Measurements from ENCODE around the gene ANKRD24.

DNA sequence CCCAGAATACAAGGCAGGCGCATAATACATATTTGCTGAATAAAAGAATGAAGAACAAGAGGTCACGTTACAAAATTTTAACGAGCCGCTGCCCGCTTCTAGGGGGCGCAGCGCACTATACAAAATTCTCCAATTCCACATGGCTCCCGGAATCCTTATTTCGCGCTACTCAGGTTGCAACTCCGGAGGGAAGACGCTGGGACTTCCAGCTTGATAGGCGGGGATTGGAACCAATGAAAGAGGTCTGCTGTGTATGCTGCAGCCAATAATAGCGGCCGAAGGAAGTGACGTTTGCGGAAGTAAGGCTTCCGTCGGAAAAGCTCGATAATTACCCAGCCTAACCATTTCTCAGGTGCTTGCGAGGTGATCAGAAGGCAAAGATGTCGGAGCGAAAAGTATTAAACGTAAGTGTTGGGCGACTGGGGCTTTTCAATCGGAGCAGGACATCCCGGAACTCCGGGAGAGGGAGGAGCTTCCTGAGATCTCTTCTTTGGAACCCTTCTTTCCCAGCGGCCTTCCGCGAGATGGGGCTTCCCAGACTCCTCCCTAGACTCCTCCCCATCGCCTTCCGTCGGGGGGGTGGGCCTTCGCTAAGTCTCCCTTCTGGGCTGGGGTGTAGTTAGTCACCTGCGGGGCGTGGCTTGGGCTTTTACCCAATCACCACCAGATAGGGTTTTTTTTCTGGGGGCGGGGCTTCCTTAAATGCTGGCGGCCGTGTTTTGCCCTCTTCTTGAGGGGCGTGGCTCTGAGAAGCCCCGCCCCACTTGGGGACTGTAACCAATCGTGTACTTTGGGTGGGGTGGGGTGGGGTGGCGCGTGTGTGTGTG, 64.5 kb downstream of the ANKRD24 start, which contains the start of gene YJU2:
- TF ChIP-seq POLR2A (IDR thresholded peaks at IDR 0.05; ENCODE audit: low read depth, low read length) = peak; percentile 92
- TF ChIP-seq TAF1 (IDR thresholded peaks at IDR 0.05; ENCODE audit: low read depth, low read length) = peak; percentile 93
- TF ChIP-seq POLR2AphosphoS5 (IDR thresholded peaks at IDR 0.05; ENCODE audit: low read depth, low read length) = peak; percentile 96
- TF ChIP-seq POU2F2 (IDR thresholded peaks at IDR 0.05; ENCODE audit: low read depth, low read length) = peak; percentile 76
